ENCODE measurements around the gene CNTNAP2.
A peak's percentile ranks its signal among the peaks of the same experiment; 100 is the strongest.

The CNTNAP2 gene

DNA sequence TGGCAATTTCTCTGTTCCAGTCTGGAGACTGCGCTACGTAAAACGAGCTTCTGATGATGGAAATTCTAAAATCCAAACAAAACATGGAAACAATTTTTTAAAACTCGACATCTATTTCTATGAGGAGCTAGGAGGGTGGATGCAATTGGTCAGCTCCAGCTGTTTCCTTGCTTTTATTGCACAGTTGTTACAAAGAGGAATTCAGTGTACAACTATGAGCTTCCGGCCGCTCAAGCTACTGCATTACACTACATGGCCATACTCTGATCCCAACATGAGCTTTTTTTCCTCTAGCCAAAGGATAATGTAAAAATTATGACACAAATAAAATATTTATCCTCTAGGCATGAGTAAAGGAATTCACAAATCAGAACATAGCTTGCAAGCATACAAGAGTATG is 2070.9 kb downstream of the CNTNAP2 start:
- no peak for FAIRE-seq

DNA sequence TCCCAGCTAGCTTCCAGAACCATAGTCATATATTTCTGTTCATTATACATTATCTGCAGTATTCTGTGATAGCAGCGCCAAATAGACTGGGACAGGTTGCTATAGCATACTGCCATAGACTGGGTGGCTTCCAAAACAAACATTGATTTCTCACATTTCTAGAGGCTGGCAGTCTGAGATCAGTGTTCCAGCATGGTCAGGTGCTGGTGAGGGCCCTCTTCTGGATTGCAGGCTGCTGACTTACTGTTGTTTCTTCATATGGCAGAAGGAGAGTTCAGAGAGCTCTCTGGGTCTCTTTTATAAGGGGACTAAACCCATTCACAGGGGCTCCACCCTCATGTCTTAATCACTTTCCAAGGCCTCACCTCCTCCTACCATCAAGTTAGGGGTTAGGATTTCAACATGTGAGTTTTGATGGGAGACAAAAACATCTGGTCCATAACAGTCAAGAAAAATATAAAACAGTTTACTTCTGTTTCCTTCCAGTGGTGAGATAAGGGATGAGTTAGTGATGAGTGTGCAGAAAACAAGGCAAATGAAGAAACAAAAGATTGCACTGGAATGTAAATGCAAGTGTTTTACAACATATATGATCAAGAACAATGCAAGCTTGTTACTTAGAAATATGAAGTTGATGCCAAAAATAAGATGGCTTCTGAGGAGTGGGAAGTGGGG is 2074.9 kb downstream of the CNTNAP2 start:
- no peak for FAIRE-seq

DNA sequence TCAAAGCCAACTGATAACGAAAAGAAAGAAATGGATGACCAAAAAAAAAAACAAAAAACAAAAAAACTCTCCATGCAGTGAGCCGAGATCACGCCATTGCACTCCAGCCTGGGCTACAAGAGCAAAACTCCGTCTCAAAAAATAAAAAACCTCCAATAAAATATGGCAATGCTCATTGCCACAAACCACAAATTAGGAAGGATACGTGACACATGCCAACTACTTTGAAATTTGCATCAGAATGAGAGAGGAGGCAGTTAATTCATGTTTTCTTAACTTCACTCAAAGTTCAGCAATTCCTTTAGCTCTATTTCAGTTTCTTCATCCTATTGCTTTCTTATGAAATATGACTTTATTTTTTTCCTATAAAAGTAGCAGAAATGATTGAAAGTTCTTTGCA is 2075.9 kb downstream of the CNTNAP2 start:
- no peak for FAIRE-seq

- FAIRE-seq: no peak
These were observed 2085.4 kb downstream of the CNTNAP2 start for GRCh38 chr7:148201992-148202391.

DNA sequence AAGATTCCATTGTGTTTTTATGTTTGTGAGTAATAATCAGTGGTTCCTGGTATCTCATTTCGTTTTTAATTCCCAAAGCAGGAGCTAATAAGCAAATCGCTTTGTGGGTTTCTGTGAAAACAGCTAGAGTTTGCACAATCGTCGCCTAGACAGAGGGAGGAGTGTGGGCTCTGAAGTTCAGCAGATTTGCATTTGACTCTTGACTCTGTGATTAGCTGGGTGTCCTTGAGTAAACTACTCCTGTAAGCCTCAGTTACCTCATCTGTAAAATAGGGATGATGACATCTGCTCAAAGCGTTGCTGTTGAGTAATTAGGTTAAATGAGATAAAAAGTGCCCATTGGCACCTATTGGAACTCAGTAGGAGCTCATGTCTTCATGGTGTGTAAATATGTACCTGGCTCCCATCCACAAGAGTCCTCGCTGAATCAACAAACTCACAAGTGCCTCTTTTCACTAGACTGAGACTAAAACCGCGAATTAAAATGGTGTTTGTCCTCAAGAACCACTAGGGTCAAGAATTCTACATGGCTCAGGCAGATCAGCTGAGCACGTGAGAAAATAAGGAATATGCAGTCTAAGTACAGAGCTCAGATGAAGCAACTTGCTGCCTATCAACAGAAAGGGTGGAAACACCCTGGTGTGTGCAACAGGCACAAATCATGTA is 2088.2 kb downstream of the CNTNAP2 start:
- FAIRE-seq: no peak

DNA sequence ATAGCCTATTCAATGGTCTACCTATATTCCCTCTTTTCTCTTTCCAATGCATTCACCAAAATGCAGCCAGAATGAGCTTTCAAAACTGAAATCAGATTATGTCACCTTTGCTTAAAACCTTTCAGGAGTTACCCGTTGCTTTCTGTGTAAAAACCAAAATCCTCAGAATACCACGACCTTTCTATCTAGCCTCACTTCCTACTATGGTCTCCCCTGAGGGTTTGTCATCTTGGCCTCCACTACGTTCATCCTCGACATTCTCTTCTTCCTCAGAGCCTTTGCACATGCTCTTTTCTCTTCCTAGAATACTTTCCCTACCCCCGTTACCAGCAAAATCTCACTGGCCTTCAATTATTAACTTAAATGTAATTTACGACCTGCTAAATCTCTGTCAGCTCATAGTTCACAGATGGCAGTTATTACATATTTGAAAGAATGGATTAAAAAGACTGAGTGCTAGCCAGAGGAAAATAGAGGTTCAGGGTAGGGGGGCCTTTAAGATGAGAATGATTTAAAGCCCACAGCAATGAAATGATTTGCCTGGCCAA is 2093.1 kb downstream of the CNTNAP2 start:
- no peak for FAIRE-seq

DNA sequence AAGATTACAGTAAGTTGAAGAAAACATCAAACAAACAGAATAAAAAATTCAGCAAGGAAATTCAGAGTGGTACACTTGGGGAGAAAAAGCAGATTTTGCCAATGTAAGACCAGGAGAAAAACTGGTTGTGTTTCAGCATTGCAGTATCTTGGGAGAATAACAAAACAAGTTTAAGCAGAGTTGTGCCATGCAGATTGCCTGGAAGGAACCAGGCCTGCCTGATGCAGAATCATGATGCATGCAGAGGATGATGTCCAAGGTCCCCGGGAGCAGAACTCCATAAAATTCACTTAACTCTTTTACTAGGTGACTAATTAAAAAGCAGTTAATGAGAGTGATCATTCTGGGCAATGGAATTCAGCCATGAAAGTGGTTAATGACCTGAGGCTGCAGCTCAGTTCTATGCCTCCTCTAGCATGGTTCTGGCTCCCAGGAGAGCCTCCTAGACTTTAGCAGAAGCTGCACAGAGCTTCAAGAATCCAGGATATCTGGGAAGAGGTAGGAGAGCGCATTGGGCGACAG is 2094.3 kb downstream of the CNTNAP2 start:
- FAIRE-seq: no peak

- no peak for FAIRE-seq
These were observed 2095.1 kb downstream of the CNTNAP2 start for GRCh38 chr7:148211740-148212151.

- no peak for FAIRE-seq
These were observed 2096.1 kb downstream of the CNTNAP2 start for GRCh38 chr7:148212731-148213130.

DNA sequence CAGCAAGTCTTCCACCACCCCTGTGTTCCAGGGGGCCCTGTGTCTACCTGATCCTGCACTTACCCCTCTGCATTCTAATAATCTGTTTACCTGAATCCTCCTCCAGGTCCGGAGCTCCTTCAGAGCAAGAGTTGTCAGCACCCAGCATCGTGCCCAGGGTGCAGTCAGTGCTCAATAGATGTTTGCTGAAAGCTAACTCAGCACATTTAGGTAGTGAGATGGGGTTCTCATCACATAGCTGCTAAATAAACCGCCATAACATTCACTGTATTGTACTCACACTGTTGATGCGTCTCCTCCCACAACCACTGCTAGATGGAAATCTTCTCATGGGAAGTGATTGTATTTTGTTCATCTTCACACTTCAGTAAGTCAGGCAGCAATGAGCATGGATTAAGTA is 2097.5 kb downstream of the CNTNAP2 start:
- FAIRE-seq: no peak

- FAIRE-seq: no peak
These were observed 2102.0 kb downstream of the CNTNAP2 start for GRCh38 chr7:148218603-148219002.

DNA sequence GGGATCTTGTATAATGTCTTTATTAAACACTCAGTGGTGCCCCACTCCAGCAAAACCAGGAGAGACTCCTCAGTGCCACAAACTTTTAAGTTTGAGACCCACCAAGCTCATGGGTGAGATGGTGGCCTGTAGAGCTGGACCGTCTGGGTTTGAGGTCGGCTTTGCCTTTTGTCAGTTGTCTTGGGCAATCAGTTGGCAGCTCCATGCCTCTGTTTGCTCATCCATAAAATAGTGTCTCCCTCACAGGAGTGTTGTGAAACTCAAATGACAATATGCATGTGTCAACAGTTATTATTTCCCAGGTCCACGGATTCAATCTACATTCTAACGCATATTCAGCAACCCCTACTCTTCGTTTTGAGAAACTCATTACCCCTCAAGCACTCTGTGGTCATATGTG is 2106.1 kb downstream of the CNTNAP2 start:
- FAIRE-seq: no peak

DNA sequence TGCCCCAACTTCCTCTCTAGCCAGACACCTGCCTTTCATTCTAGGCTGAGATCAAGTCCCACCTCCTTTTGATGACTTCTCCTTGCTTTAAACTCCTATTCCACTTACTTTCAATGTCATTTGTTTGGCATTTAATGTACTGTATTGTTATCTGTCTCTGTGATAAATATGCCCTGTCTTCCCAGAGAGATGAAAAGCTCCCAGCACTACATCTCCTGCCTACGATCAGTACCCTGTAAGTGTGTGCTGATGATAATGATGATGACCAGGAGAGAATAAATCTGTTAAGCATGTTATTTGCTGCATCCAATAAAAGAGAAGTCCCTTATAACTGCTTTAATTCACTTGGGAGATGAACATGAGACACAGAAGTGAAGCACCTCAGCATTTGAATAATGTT is 2106.6 kb downstream of the CNTNAP2 start:
- FAIRE-seq: no peak

DNA sequence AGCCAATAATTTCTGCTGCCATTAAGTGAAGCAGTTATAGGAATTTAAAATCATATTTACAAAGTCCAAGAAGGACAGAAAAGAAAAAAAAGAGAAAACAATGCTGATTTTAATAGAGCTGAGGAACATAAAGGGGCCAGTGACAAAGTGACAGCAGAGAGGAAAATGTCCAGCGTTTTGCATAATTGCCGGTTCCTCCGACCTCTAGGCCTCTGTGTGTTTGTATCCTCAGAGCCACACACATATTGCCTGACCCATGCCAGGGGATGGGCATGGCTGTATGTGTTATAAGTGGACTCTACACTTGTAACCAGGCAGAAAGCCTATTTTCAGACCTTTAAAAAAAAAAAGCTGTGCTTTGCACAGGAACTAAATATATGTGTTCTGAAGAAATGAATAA is 2107.1 kb downstream of the CNTNAP2 start:
- FAIRE-seq: no peak

- no peak for FAIRE-seq
These were observed 2113.7 kb downstream of the CNTNAP2 start for GRCh38 chr7:148230296-148230695.

- no peak for FAIRE-seq
These were observed 2114.3 kb downstream of the CNTNAP2 start for GRCh38 chr7:148230883-148231282.

DNA sequence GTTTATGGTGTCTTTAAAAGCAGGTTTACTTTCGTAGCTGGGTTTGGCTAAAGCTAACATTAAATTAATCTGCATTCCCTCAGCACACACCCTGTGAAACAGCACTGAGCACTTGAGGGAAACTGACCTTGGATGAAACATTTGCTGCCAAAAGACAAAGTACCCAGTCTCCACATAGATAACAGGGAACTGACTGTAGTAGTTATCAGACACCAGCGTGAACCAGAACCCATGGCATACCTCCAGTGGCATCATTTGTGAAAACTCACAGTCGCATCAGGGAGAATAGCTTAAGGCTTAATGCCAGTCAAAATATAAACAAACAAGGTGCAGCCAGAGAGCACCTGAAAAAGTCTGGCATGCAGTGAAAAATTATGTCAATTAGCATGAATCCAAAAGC is 2116.2 kb downstream of the CNTNAP2 start:
- no peak for FAIRE-seq

GRCh38 chr7:148234715-148235114 is 2118.1 kb downstream of the CNTNAP2 start:
- no peak for FAIRE-seq

DNA sequence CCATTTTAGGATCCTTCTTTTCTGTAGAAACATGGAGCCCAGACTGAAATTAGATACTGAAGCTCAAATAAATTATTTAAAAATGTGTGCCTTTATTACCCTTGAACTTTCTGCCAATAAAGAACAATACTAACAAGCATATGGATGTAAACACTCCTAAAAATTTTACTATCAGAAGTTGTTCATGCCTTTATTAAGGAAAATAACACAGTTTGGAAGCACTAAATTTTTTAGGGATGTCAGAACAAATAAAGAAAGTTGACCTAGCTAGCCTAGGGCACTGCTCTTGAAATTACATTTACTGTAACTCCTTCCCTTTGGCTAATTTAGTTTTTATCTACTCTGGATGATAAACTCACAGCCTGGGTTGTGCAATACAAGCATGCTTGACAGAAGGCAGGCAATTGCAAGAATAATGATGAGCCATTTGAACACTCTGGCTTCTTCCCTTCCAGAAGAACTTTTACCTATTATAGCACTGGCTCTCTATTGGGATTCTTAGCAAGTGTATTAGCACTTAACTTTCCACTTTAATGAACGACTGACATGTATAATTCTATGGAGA is 2122.2 kb downstream of the CNTNAP2 start:
- peak; percentile 82 for FAIRE-seq

DNA sequence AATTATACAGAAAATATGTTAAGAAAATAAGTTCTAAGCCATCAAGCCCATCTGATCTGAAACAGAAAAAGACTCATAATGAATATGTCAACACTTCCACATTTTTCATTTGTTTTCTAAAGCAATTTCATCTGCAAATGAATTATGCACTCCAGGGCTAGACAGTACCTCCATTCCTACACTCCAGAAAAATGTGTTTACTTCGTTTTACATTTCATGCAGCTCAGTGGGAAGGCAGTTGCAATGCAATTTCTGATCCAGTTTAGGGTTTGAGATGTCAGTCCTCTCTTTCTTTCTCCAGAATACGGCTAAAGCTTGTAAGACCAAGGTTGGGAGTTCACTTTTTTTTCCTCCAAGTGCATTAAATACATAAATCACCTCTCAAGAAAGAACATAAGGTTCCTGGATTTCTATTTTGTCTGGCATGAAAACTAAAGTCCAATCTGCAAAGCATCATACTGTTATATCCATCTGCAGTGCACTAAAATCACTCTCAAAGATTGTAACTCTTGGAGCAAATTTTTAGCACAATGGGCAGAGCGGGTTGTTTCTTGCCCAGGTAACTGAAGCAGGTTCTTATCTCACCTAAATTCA is 2125.2 kb downstream of the CNTNAP2 start:
- FAIRE-seq: no peak

DNA sequence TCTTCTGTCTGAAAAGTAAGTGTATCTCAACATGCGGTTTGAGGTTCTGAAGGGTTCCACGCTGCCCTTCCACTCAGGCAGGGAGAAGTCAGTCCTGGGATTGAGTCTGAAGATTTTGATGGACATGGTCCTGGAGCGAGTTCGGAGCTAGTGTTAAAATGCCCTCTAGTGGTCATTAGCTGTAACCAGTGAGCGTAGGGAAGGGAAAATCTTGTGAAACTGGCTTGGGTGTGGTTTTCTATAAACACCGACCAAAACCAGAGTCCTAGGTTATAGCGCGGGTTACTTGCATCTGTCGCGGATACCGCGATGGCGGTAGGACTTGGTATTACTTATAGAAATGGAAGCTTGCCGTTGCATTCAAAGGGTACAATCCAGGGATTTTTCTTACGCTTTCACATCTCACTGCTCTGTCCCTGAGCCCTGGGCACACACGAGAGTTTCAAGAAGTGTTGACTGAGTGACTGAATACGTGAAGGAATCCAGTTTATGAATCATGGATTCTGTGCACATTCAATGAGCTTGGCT is 2125.8 kb downstream of the CNTNAP2 start:
- peak; percentile 23 for FAIRE-seq

DNA sequence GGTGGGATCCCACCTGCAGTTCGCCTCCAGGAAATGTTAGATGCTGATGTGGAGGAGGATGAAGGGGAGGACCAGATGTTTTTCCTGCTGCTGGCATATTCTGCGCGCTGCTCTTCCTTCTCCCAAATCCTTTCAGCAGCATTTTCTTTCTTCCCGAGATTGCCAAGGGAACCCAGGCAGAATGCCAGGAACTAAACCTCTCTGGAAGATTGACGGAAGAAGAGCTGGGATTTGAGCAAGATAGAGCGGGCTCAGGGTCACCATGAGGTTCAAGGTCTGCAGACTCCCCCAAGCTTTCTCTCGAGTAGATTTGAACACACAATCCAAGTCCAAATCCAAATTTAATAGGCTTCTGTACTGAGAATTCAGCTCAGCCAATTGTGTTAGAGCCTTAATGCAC is 2128.8 kb downstream of the CNTNAP2 start:
- FAIRE-seq: no peak

DNA sequence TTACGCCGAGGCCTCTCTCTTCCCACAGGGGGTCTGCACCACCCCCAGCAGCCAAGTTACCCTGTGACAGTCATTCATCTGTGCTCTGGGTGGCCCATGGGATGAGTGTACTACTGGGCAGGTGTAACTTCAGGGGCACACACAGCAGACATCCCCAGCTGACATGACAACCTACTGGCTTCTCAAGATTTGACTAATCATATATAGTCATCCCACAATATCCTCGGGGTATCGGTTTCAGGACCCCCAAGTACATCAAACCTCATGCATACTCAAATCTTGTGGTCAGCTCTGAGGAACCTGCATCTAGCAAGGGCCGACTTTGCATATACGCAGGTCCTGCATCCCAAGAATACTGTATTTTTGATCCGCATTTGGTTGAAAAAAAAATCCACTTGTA is 2137.0 kb downstream of the CNTNAP2 start:
- FAIRE-seq: no peak

Data from endometrium (tissue), 2 donors.